Activated CD8-positive, alpha-beta memory T cell treated with anti-CD3 and anti-CD28 coated beads for 36 hours (primary cell): Measurements from ENCODE around the gene GNG3. TPM values are rescaled to one million over a fixed set of nuclear protein-coding genes. Genes with fewer than 3 reads are reported as not detected.
"Not testable (repeated sequence)": the region's sequence is repeated elsewhere in the genome, so short reads cannot be mapped to it uniquely, and the experiment has no call there.

ENCODE experiments used
- CTCF ChIA-PET: fragments of 350-600 bp; sonication (Branson Sonifier 250); formaldehyde crosslinking; loops from one replicate; lab custom pipeline; 2021; ENCODE audit warnings: antibody characterized with exemption; lab: Charles Lee
- POLR2A ChIA-PET: fragments of 350-600 bp; sonication (Branson Sonifier 250); formaldehyde crosslinking; loops from one replicate; lab custom pipeline; 2021; ENCODE audit warnings: antibody characterized with exemption; lab: Charles Lee
- total RNA-seq, 2 experiments: library from RNA; stranded (reverse); gene quantifications; one replicate each; pipeline ENCODE4 v1.2.3, GENCODE V29; 2021

The GNG3 gene
- total RNA-seq, 2 experiments from 2014 or later: not detected

DNA sequence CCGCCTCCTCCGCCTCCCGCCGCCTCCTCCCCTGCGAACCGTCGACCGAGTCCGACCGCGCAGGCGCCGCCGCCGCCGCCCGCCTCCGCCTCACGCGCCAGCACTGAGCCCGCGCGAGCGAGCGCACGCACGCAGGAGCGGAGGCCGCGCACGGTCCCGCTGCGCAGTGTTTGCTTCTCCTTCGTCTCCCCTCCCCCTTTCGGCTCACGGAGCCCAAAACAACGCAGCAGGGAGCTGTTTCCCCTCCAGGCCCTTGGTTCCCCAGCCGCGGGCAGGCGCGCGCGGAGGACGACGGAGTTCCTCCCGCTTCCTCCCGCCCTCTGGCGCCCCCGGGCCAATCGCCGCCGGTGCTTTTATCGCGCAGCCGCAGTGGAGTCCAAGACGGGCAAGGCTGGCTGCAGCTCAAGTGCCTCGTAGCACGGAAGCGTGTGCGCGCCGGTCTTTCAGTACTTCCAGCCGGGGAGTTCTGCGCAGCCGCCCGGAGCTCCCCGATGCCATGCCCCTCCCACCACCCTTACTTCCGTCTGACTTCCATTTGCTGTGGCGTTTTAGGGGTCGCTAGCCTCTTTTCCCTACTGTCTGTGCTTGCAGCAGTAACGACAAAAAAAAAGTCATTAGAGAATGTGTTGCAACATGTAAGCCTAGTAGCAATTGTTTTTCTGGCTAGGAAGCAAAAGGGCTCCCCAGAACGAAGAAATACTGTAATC, 19.8 kb downstream of the GNG3 start, which contains the start of gene HNRNPUL2:
Gene HNRNPUL2, minus strand, starts transcription at position 293 of the 707 bp plus-strand sequence. CDS start 301 bp downstream, outside the sequence.
- CTCF ChIA-PET: interaction anchor here (0.6 to 2.1 kb wide), 5 partner anchors 18 to 59 kb away, joined by 3 to 11 read pairs (median 4); partner anchors contain the start of genes TAF6L and ZBTB3
- POLR2A ChIA-PET: interaction anchor here (0.5 to 2.9 kb wide), 19 partner anchors 8 to 994 kb away, joined by 3 to 26 read pairs (median 5); partner anchors contain the start of genes C11orf98, CSKMT, EEF1G and LBHD1

- ChIA-PET CTCF (interaction anchor here (1.2 to 2.1 kb wide), 3 partner anchors 18 to 58 kb away, joined by 4 to 11 read pairs (median 6); partner anchors contain the start of gene TAF6L), POLR2A (interaction anchor here (0.6 to 2.9 kb wide), 17 partner anchors 17 to 995 kb away, joined by 3 to 26 read pairs (median 5); partner anchors contain the start of genes C11orf98, CSKMT, EEF1G and LBHD1)
These were observed 20.3 kb downstream of the GNG3 start for GRCh38 chr11:62727872-62728170.

- CTCF ChIA-PET: interaction anchor here (0.8 to 2.1 kb wide), 5 partner anchors 11 to 58 kb away, joined by 3 to 11 read pairs (median 4); partner anchors contain the start of gene TAF6L
- POLR2A ChIA-PET: interaction anchor here (0.7 to 2.9 kb wide), 8 partner anchors 58 to 995 kb away, joined by 3 to 26 read pairs (median 8); partner anchors contain the start of genes C11orf98, CSKMT, STX5 and TEX54
These were observed 20.9 kb downstream of the GNG3 start, which contains the start of gene TTC9C for GRCh38 chr11:62728171-62728988. Gene TTC9C (plus strand): TSS chr11:62728486. CDS start chr11:62728849, 363 bp downstream.

GRCh38 chr11:62730076-62730475, 22.6 kb downstream of the GNG3 start:
- POLR2A ChIA-PET: interaction anchor here (1.2 to 1.4 kb wide), 2 partner anchors 56 to 111 kb away, joined by 3 to 4 read pairs; no protein-coding TSS in a partner anchor
- CTCF ChIA-PET: interaction anchor here (0.6 to 0.9 kb wide), 4 partner anchors 21 to 748 kb away, joined by 3 to 4 read pairs (median 3); no protein-coding TSS in a partner anchor

GRCh38 chr11:62732830-62733229, 25.4 kb downstream of the GNG3 start:
- POLR2A ChIA-PET: no interaction called here
- CTCF ChIA-PET: interaction anchor here (0.8 to 1.0 kb wide), 2 partner anchors 17 to 137 kb away, joined by 3 to 4 read pairs; no protein-coding TSS in a partner anchor

GRCh38 chr11:62737196-62737595, 29.7 kb downstream of the GNG3 start:
- POLR2A ChIA-PET: interaction anchor here (0.5 kb wide), 1 partner anchor 95 kb away, joined by 9 read pairs; the partner anchor contains the start of gene STX5
- CTCF ChIA-PET: no interaction called here

GRCh38 chr11:62747475-62748160, 40.1 kb downstream of the GNG3 start:
- POLR2A ChIA-PET: no interaction called here
- CTCF ChIA-PET: interaction anchor here (0.6 to 1.0 kb wide), 3 partner anchors 23 to 193 kb away, joined by 3 to 4 read pairs (median 3); partner anchors contain the start of gene TAF6L

GRCh38 chr11:62749931-62750330, 42.5 kb downstream of the GNG3 start:
- POLR2A ChIA-PET: not testable (repeated sequence)
- CTCF ChIA-PET: interaction anchor here (1.1 kb wide), 1 partner anchor 17 kb away, joined by 3 read pairs; no protein-coding TSS in a partner anchor

- ChIA-PET POLR2A (interaction anchor here (0.5 to 0.7 kb wide), 2 partner anchors 64 to 196 kb away, joined by 3 to 9 read pairs; no protein-coding TSS in a partner anchor), CTCF (interaction anchor here (1.6 to 3.0 kb wide), 2 partner anchors 10 to 34 kb away, joined by 4 to 13 read pairs; partner anchors contain the start of gene POLR2G)
These were observed 44.8 kb downstream of the GNG3 start for GRCh38 chr11:62752177-62752785.

DNA sequence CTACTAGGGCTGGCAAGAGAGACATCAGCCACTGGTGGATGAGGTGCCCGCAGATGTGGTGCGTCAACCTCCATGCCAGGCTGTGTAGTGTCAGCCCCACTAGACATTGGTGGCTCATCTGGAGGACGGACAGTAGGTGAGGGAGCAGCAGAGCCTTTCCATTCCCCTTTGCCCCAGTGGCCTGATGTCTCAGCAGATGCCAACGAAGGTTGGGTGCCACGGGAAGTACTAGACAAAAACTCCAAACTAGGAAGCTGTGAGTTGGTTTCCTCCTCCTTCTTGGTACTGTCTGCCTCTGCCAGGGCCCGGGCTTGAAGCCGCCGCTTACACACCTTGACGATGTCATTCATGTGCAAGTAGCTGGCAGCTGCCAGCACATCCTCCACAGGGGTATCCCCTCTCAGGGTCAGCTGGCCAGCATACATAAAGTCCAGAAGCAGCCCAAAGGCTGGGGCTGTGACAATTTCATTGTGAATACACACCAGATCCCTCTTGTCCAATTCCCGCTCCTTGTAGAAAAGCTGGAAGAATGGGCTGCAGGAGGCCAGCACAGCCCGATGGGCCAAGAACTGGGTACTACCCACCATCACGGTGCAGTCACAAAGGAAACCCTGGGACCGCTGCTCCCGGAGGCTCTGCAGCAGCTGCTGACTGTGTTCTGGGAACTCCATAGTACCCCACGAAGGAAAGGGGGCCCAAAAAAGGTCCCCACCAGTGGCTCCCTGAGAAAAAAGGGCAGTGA, 45.7 kb downstream of the GNG3 start:
- POLR2A ChIA-PET: interaction anchor here (0.6 to 2.1 kb wide), 15 partner anchors 9 to 162 kb away, joined by 3 to 18 read pairs (median 6); partner anchors contain the start of genes C11orf98, CSKMT, HNRNPUL2 and LBHD1
- CTCF ChIA-PET: interaction anchor here (0.9 to 3.0 kb wide), 5 partner anchors 26 to 153 kb away, joined by 3 to 13 read pairs (median 3); partner anchors contain the start of gene HNRNPUL2

DNA sequence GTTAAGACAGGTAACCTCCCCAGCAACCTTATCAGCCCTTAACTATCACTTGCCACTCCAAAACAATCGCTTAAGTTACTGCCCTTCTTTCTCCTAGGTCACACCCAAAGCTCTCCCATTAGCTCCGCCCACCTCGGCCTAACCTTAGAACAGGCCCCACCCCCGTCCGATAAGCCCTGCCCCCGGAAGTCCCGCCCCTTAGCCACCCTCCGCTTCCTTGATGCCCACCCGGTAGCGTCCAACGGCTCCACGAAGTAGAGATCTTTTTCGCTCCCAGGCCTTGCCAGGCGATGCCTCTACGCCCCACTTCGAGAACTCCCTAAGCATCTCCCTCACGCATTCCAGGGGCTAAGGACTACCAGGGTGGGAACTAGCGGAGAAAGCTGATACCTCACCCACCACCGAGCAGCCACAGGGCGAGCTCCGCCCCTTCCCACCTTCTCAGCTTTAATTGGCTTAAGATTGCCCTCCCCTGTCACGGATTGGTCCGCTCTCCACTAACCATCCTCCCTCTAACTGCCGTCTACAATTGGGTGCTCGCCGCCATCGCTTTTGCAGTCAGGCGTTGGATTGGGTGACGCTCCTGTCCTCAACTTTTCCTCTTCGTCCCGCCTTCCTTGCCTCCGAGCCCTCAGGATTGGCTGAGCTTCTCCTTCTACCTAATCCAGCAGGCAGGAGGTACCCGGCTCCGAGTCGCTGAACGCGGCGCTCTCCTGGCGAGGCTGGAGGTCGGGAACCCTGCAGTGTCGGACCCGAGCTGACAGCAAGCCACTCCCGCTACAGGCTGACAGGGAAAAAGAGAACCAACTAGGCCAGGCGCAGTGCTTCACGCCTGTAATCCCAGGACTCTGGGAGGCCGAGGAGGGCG, 46.5 kb downstream of the GNG3 start, which contains the start of gene ZBTB3:
Gene ZBTB3, minus strand, starts transcription at position 425 of the 868 bp plus-strand sequence. CDS start 496 bp downstream, outside the sequence.
- CTCF ChIA-PET: interaction anchor here (0.5 to 3.0 kb wide), 7 partner anchors 27 to 152 kb away, joined by 3 to 13 read pairs (median 3); partner anchors contain the start of gene HNRNPUL2
- POLR2A ChIA-PET: interaction anchor here (0.6 to 2.1 kb wide), 20 partner anchors 8 to 162 kb away, joined by 3 to 18 read pairs (median 6); partner anchors contain the start of genes C11orf98, CSKMT, HNRNPUL2 and LBHD1

GRCh38 chr11:62755086-62755615, 47.7 kb downstream of the GNG3 start:
- ChIA-PET CTCF (interaction anchor here (0.6 to 1.3 kb wide), 3 partner anchors 29 to 371 kb away, joined by 3 read pairs; no protein-coding TSS in a partner anchor), POLR2A (interaction anchor here (0.7 to 1.7 kb wide), 2 partner anchors 26 to 77 kb away, joined by 5 to 8 read pairs; partner anchors contain the start of gene TEX54)

- POLR2A ChIA-PET: no interaction called here
These were observed 50.6 kb downstream of the GNG3 start for GRCh38 chr11:62757846-62758788.

More at GRCh38 chr11:62757846-62758788, 50.6 kb downstream of the GNG3 start:
- CTCF ChIA-PET: interaction anchor here (0.8 to 1.3 kb wide), 2 partner anchors 16 to 28 kb away, joined by 3 to 4 read pairs; no protein-coding TSS in a partner anchor
